Ishikawa (cell line): ENCODE measurements around the gene C16orf74.

Experiments used
- CEBPB ChIP-seq: IDR thresholded peaks from 2 replicates; pipeline ENCODE4 v1.6.1; 2012
- CREB1 ChIP-seq: IDR thresholded peaks from 2 replicates; pipeline ENCODE4 v1.6.1; 2012; ENCODE audit warnings: low read depth
- EGR1 ChIP-seq: IDR thresholded peaks from 2 replicates; pipeline ENCODE4 v1.6.1; 2012
- EP300 ChIP-seq: IDR thresholded peaks from 2 replicates; pipeline ENCODE4 v1.6.1; 2012; ENCODE audit warnings: borderline replicate concordance
- FOXM1 ChIP-seq: IDR thresholded peaks from 2 replicates; pipeline ENCODE4 v1.6.1; 2012; ENCODE audit warnings: low read depth, borderline replicate concordance
- NFIC ChIP-seq: IDR thresholded peaks from 2 replicates; pipeline ENCODE4 v1.6.1; 2012
- RAD21 ChIP-seq: IDR thresholded peaks from 2 replicates; pipeline ENCODE4 v1.6.1; 2012; ENCODE audit warnings: low read depth
- TAF1 ChIP-seq: IDR thresholded peaks from 2 replicates; pipeline ENCODE4 v1.6.1; 2012; ENCODE audit warnings: low read depth, mild to moderate bottlenecking
- TCF12 ChIP-seq: IDR thresholded peaks from 2 replicates; pipeline ENCODE4 v1.6.1; 2012; ENCODE audit warnings: low read depth
- TEAD4 ChIP-seq: IDR thresholded peaks from 2 replicates; pipeline ENCODE4 v1.6.1; 2012
- YY1 ChIP-seq: IDR thresholded peaks from 2 replicates; pipeline ENCODE4 v1.6.1; 2012; ENCODE audit warnings: low read depth
- ZBTB7A ChIP-seq: IDR thresholded peaks from 2 replicates; pipeline ENCODE4 v1.6.1; 2012; ENCODE audit warnings: low read depth
- TF ChIP-seq, protein P1 (sequence below): IDR thresholded peaks from 2 replicates; pipeline ENCODE4 v1.6.1; 2012
- TF ChIP-seq, protein P2 (sequence below): IDR thresholded peaks from 2 replicates; pipeline ENCODE4 v1.6.1; 2012; ENCODE audit warnings: low read depth, mild to moderate bottlenecking
- TF ChIP-seq, protein P3 (sequence below): IDR thresholded peaks from 2 replicates; pipeline ENCODE4 v1.6.1; 2012

The C16orf74 gene

DNA sequence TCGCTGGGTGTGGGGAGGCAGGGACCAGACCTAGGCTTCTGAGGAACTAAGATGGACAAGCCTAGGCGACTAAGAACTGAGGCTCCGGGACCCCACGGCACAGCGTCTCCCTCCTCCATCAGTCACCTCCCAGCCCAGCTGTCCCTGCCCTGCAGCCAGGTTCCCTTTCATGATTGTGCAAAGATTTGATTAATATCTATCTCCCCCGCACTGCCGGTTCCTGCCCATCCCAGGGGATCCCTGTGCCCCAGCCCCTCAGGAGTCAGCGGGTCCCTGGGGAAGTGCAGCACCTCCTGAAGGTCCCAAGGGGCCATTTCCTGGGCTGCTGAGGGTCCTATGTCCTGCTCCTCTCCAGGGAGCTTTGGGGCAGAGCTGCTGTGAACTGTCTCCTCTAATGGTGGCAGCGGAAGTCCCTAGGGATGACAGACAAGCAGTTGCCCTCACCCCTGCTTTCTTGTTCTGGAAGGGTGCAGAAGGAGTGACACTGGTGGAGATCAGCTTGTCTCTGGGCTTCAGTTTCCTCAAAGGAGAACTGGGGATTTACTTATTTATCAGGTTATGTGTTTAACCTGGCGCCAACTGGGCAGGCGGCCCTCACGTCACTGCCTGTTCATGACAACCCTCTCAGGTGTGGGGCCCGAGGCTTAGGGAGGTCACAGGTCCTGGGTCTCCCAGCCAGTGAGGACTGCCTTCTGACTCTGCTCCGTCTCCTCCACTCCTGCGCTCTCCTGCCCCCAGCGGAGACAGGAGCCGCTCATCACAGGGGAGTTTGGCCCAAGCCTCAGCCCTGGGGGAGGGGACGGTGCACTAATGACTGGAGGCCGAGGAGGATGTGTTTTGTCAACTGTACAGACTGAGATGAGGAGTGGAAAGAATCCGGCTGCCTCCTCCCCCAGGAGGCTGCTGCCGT, 1.9 kb upstream of the C16orf74 start:
- no peak for TF ChIP-seq ZBTB7A
- no peak for TF ChIP-seq FOXM1
- no peak for TF ChIP-seq CREB1
- no peak for TF ChIP-seq NFIC
- TF ChIP-seq, protein P1, sequence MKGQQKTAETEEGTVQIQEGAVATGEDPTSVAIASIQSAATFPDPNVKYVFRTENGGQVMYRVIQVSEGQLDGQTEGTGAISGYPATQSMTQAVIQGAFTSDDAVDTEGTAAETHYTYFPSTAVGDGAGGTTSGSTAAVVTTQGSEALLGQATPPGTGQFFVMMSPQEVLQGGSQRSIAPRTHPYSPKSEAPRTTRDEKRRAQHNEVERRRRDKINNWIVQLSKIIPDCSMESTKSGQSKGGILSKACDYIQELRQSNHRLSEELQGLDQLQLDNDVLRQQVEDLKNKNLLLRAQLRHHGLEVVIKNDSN, result no peak
- TF ChIP-seq TAF1, result no peak
- no peak for TF ChIP-seq EP300
- TF ChIP-seq, protein P2, sequence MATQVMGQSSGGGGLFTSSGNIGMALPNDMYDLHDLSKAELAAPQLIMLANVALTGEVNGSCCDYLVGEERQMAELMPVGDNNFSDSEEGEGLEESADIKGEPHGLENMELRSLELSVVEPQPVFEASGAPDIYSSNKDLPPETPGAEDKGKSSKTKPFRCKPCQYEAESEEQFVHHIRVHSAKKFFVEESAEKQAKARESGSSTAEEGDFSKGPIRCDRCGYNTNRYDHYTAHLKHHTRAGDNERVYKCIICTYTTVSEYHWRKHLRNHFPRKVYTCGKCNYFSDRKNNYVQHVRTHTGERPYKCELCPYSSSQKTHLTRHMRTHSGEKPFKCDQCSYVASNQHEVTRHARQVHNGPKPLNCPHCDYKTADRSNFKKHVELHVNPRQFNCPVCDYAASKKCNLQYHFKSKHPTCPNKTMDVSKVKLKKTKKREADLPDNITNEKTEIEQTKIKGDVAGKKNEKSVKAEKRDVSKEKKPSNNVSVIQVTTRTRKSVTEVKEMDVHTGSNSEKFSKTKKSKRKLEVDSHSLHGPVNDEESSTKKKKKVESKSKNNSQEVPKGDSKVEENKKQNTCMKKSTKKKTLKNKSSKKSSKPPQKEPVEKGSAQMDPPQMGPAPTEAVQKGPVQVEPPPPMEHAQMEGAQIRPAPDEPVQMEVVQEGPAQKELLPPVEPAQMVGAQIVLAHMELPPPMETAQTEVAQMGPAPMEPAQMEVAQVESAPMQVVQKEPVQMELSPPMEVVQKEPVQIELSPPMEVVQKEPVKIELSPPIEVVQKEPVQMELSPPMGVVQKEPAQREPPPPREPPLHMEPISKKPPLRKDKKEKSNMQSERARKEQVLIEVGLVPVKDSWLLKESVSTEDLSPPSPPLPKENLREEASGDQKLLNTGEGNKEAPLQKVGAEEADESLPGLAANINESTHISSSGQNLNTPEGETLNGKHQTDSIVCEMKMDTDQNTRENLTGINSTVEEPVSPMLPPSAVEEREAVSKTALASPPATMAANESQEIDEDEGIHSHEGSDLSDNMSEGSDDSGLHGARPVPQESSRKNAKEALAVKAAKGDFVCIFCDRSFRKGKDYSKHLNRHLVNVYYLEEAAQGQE, result no peak
- no peak for TF ChIP-seq RAD21
- TF ChIP-seq YY1, result no peak
- TF ChIP-seq TEAD4, result no peak
- TF ChIP-seq, protein P3, sequence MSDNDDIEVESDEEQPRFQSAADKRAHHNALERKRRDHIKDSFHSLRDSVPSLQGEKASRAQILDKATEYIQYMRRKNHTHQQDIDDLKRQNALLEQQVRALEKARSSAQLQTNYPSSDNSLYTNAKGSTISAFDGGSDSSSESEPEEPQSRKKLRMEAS, result no peak
- TF ChIP-seq TCF12, result no peak
- no peak for TF ChIP-seq CEBPB
- no peak for TF ChIP-seq EGR1

DNA sequence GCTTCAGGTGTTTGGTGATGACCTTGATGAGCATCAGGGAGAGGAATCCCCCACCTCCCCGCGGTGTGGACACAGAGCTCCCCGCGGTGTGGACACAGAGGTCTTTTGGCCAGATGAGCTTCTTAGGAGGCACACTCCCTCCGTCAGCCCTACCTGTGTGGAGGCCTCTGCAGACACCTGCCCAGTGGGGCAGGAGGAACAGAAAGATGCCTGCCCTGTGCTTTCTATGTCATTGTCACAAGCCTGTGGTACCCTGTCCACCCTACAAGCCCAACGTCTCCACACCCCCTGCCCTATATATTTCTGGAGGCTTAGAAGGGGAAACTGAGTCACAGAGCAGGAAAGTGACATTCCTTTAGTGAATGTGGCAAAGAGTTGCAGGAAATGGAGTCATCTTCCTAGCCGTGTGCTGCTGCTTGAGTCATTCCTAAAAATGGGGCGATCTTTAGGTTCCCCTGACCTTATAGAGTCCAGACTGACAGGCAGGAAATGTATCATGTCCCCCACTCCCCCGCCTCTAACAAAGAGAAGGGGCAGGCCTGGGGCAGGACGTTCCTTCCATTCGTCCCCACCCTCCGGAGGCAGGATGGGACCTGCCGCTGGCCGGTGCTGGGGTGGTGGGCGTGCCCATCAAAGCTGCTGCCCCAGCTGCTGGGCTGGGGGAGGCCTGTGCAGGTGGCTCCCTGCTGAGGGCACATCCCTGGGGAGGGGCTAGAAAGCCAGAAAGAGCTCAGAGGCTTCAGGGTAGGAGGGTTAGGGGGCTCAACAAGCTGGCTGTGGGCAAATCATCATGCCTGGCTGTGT, 1.0 kb upstream of the C16orf74 start:
- TF ChIP-seq, protein P3, result no peak
- TF ChIP-seq, protein P2, result no peak
- TF ChIP-seq TCF12 (no peak), RAD21 (no peak), YY1 (no peak), NFIC (no peak), EGR1 (no peak), FOXM1 (no peak), CEBPB (no peak), TEAD4 (no peak), TAF1 (no peak), ZBTB7A (no peak), CREB1 (no peak), EP300 (no peak)
- TF ChIP-seq, protein P1, result no peak

DNA sequence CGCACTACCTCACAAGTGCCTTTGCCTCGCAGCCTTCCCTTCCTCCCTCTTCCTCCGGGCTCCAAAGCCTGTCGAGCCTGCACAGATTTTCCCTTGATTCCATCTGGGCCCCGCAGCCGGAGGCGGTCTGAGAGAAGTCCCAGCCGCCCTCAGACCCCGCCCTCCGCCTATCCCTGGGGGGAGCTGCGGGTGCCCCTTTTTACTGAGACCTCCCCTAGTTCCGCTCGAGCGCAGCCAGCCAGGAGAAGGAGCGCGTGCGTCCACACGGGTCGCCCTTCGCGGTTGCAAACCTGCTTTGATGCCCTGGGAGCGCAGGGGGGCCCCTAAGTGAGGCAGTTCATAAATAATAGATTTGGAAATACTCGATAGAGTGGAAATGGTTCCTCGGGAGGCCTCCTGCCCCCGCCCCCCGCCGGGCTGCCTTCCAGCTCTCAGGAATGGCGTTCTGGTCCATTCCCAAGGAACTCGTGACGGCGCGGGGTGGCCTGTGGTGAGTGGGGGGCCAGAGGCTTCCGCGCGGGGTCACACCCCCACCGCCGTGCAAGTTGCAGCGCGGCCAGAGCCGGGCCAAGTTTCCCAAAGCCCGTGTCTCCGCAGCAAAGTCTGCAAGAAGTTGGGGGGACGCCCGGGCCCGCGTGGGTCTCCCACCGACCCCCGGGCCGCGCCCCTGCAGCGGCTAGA, 610 bp downstream of the C16orf74 start:
- TF ChIP-seq, protein P3, result peak; percentile 65; the same call in 1 of the 2 replicates
- TF ChIP-seq ZBTB7A (peak; percentile 52; the same call in 1 of the 2 replicates), CEBPB (0 out of 2 replicates have a peak, but pooled peaks have one; percentile 2), FOXM1 (no peak), NFIC (peak; percentile 67), EP300 (0 out of 2 replicates have a peak, but pooled peaks have one; percentile 17), TAF1 (peak; percentile 55), YY1 (no peak), TEAD4 (no peak), RAD21 (no peak; the same call in 1 of the 2 replicates), EGR1 (no peak), CREB1 (no peak; the same call in 1 of the 2 replicates), TCF12 (peak; percentile 70)
- TF ChIP-seq, protein P2, result no peak
